ENCODE data around the gene ZNF219. TPM values are rescaled to one million over a fixed set of nuclear protein-coding genes. Genes with fewer than 3 reads are reported as not detected.

Gene ZNF219
- total RNA-seq, 1 donor, result 5.9 TPM

DNA sequence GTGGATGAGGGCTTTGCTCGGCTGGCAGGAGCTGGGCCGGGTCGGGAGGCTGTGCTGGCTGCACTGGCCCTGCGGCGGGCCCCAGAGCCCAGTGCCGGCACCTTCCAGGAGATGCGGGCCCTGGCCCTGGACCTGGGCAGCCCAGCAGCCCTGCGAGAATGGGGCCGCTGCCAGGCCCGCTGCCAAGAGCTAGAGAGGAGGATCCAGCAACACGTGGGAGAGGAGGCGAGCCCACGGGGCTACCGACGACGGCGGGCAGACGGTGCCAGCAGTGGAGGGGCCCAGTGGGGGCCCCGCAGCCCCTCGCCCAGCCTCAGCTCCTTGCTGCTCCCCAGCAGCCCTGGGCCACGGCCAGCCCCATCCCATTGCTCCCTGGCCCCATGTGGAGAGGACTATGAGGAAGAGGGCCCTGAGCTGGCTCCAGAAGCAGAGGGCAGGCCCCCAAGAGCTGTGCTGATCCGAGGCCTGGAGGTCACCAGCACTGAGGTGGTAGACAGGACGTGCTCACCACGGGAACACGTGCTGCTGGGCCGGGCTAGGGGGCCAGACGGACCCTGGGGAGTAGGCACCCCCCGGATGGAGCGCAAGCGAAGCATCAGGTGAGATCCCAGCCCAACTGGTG is 16.8 kb downstream of the ZNF219 start:
- TF ChIP-seq, protein P1, sequence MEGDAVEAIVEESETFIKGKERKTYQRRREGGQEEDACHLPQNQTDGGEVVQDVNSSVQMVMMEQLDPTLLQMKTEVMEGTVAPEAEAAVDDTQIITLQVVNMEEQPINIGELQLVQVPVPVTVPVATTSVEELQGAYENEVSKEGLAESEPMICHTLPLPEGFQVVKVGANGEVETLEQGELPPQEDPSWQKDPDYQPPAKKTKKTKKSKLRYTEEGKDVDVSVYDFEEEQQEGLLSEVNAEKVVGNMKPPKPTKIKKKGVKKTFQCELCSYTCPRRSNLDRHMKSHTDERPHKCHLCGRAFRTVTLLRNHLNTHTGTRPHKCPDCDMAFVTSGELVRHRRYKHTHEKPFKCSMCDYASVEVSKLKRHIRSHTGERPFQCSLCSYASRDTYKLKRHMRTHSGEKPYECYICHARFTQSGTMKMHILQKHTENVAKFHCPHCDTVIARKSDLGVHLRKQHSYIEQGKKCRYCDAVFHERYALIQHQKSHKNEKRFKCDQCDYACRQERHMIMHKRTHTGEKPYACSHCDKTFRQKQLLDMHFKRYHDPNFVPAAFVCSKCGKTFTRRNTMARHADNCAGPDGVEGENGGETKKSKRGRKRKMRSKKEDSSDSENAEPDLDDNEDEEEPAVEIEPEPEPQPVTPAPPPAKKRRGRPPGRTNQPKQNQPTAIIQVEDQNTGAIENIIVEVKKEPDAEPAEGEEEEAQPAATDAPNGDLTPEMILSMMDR (IDR thresholded peaks at IDR 0.05; ENCODE audit: insufficient read depth, low read length), result no peak
- DNase-seq (ENCODE audit: low read depth), result no peak

DNA sequence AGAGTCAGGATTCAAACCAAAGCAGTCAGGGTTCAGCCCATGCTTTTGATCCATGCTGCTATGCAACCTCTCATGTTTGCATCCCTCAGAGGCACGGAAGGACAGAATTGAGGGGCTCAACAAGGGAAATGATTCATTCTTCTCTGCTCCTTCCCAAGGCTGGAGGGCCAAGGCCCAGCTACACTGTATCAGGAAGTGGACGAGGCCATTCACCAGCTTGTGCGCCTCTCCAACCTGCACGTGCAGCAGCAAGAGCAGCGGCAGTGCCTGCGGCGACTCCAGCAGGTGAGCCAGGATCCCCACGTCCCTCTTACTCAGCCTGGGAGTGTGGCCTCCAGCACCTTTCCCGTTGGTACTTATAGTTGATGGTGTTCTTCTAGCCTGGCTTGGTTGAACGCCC is 19.7 kb downstream of the ZNF219 start:
- DNase-seq (ENCODE audit: low read depth), result no peak
- TF ChIP-seq, protein P1 (IDR thresholded peaks at IDR 0.05; ENCODE audit: insufficient read depth, low read length), result no peak
- no peak overlapping the region for H3K4me3 ChIP-seq (ENCODE audit: low read depth, low read length)

More for the DNA sequence above, 16.8 kb downstream of the ZNF219 start:
- no peak overlapping the region for H3K4me3 ChIP-seq (ENCODE audit: low read depth, low read length)

DNA sequence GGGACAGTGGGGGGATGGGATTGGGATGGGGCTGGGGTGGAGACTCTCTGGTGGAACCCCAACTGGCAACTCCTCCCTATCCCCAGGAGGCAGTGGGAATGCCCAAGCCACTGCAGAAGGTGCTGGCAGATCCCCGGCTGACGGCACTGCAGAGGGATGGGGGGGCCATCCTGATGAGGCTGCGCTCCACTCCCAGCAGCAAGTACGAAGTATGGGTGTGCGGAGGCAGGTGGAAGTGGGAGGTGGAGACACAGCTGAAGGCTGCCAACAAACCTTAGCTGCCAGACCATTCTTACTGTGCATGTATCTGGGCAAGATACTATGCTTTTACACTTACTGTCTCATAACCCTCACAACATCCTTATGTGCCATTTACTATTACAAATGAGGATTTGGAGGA is 20.2 kb downstream of the ZNF219 start:
- H3K4me3 ChIP-seq (ENCODE audit: low read depth, low read length), result no peak overlapping the region
- no peak for DNase-seq (ENCODE audit: low read depth)
- TF ChIP-seq, protein P1 (IDR thresholded peaks at IDR 0.05; ENCODE audit: insufficient read depth, low read length), result no peak

DNA sequence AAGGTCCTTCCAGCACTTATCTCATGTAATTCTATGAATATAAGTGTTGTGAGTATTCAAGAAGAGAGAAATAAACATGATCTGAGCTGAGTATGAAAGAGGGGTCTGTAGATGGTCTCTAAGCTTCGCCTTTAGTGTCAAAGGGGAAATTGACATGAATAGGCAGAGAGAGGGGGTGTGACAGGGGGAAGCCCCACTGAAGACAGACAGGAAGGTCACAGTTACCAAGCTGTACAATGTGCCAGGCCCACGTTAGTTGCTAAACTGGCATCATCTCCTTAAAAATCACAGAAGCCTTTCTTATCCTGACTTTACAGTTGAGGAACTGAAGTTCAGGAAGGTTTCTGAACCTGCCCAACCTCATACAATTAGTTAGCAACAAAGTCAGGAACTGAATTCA is 20.8 kb downstream of the ZNF219 start:
- no peak overlapping the region for H3K4me3 ChIP-seq (ENCODE audit: low read depth, low read length)
- TF ChIP-seq, protein P1 (IDR thresholded peaks at IDR 0.05; ENCODE audit: insufficient read depth, low read length), result no peak
- DNase-seq (ENCODE audit: low read depth), result no peak

DNA sequence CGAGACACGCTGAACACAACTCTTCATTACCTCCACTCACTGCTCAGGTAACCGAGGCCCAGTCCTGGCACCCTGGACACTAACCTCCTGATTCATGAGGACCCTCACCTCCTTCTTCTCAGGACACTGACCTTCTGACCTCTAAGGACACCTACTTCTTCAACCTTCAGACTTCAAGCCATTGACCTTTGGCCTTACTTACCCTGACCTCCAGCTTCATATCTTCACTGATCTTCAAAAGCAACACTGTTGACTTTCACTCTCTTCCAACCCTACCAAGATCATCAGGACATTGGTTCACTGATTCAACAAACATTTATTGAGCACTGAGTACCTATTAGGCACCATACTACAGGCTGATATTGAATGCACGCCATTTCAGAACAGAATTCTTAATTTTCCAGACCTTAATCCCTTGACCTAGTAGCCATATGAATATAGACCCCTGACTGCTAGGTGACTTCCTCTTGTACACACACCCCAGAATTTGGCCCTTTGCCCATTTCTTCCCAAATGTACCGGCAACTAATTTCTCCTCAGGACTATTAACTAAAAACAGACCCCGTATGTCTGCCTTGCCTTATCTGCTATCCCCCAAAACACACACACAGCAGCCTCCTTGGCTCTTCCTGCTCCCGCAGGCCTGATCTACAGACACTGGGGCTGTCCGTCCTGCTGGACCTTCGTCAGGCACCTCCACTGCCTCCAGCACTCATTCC is 22.6 kb downstream of the ZNF219 start:
- DNase-seq (ENCODE audit: low read depth), result no peak
- TF ChIP-seq, protein P1 (IDR thresholded peaks at IDR 0.05; ENCODE audit: insufficient read depth, low read length), result no peak
- no peak overlapping the region for H3K4me3 ChIP-seq (ENCODE audit: low read depth, low read length)

DNA sequence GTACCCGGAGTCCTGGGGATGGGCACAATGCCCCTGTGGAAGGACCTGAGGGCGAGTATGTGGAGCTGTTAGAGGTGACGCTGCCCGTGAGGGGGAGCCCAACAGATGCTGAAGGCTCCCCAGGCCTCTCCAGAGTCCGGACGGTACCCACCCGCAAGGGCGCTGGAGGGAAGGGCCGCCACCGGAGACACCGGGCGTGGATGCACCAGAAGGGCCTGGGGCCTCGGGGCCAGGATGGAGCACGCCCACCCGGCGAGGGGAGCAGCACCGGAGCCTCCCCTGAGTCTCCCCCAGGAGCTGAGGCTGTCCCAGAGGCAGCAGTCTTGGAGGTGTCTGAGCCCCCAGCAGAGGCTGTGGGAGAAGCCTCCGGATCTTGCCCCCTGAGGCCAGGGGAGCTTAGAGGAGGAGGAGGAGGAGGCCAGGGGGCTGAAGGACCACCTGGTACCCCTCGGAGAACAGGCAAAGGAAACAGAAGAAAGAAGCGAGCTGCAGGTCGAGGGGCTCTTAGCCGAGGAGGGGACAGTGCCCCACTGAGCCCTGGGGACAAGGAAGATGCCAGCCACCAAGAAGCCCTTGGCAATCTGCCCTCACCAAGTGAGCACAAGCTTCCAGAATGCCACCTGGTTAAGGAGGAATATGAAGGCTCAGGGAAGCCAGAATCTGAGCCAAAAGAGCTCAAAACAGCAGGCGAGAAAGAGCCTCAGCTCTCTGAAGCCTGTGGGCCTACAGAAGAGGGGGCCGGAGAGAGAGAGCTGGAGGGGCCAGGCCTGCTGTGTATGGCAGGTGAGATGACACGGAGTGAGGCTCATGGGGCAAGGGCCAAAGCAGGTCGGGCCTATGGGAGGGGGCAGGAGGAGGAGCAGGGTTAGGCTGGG is 23.8 kb downstream of the ZNF219 start:
- no peak for DNase-seq (ENCODE audit: low read depth)
- TF ChIP-seq, protein P1 (IDR thresholded peaks at IDR 0.05; ENCODE audit: insufficient read depth, low read length), result no peak
- H3K4me3 ChIP-seq (ENCODE audit: low read depth, low read length), result no peak overlapping the region

All from fibroblast of the aortic adventitia (primary cell).